Spleen (tissue), 11 donors: ENCODE measurements around the gene MED12L. TPM values are rescaled to one million over a fixed set of nuclear protein-coding genes. Genes with fewer than 3 reads are reported as not detected.

ENCODE experiments used
- DNase-seq: peaks from one replicate; pipeline ENCODE4 v3.0.0-alpha.2; 2020
- H3K27ac ChIP-seq, 8 donors: fragments of 200-600 bp; sonication (generic) in 7 of 8; 1 replicate in 4 of 8; 2 replicates in 4 of 8; pipeline versions ENCODE4 v1.5.0 to v1.8.0; 2016 to 2021; ENCODE audit warnings: inconsistent platforms in 4 of 8, mild to moderate bottlenecking in 4 of 8, moderate library complexity in 1 of 8
- H3K27me3 ChIP-seq, 7 donors: fragments of 200-600 bp; sonication (generic) in 6 of 7; replicated peaks in 1 of 7; 1 replicate in 4 of 7; 2 replicates in 3 of 7; pipeline versions ENCODE4 v1.5.0 to v1.8.0; 2016 to 2021; ENCODE audit warnings: inconsistent platforms in 3 of 7, mild to moderate bottlenecking in 1 of 7
- H3K36me3 ChIP-seq, 6 donors: fragments of 200-600 bp; sonication (generic) in 5 of 6; 1 replicate in 4 of 6; 2 replicates in 2 of 6; pipeline versions ENCODE4 v1.5.0 to v1.8.0; 2016 to 2021; ENCODE audit warnings: inconsistent platforms in 2 of 6
- H3K4me1 ChIP-seq, 6 donors: fragments of 200-600 bp; sonication (generic) in 5 of 6; 1 replicate in 3 of 6; 2 replicates in 3 of 6; pipeline versions ENCODE4 v1.5.0 to v1.8.0; 2016 to 2021; ENCODE audit warnings: inconsistent platforms in 3 of 6
- H3K4me3 ChIP-seq, 8 donors: fragments of 200-600 bp; sonication (generic) in 7 of 8; 1 replicate in 4 of 8; 2 replicates in 4 of 8; pipeline versions ENCODE4 v1.5.0 to v1.8.0; 2016 to 2021; ENCODE audit warnings: inconsistent platforms in 4 of 8, mild to moderate bottlenecking in 4 of 8, moderate library complexity in 2 of 8
- H3K9me3 ChIP-seq, 8 donors: fragments of 200-600 bp; sonication (generic) in 7 of 8; 1 replicate in 4 of 8; 2 replicates in 4 of 8; pipeline versions ENCODE4 v1.5.0 to v1.8.0; 2016 to 2021; ENCODE audit warnings: inconsistent platforms in 4 of 8
- CTCF ChIP-seq, 11 experiments: fragments of 200-600 bp in 7 of 11; fragments of 450-650 bp in 4 of 11; sonication (generic) in 4 of 11; IDR thresholded peaks in 8 of 11; conservative IDR thresholded peaks in 3 of 11; 1 replicate in 7 of 11; 2 replicates in 4 of 11; pipeline versions ENCODE4 v1.4.0 to v1.8.0; 2016 to 2021; ENCODE audit warnings: antibody characterized with exemption in 11 of 11, inconsistent platforms in 4 of 11, mild to moderate bottlenecking in 1 of 11
- POLR2A ChIP-seq, 3 donors: fragments of 450-650 bp; IDR thresholded peaks; one replicate each; pipeline ENCODE4 v1.5.1; 2017; ENCODE audit warnings: antibody characterized with exemption in 3 of 3, mild to moderate bottlenecking in 1 of 3
- POLR2AphosphoS5 ChIP-seq, 3 donors: sonication (generic); formaldehyde crosslinking; IDR thresholded peaks; one replicate each; pipeline ENCODE4 v1.5.1; 2017; ENCODE audit warnings: antibody characterized with exemption in 3 of 3
- WGBS, 5 donors: extraction: QIAGEN DNeasy Blood & Tissue Kit in 3 of 5; methylation state at CpG; one replicate each; pipeline versions ENCODE4 v1.1.5 to v1.1.7; 2013 to 2018; 5-methylcytosine and 5-hydroxymethylcytosine counted together
- intact Hi-C: fragments of 100-400 bp; cut with DNase I; formaldehyde crosslinking; loops from one replicate; pipeline ENCODE4 v1.15.0; 2023; ENCODE audit warnings: low total_unique reads
- polyA plus RNA-seq, 3 donors: library from polyadenylated mRNA; stranded (reverse); fragments of 200-250 nt; gene quantifications; one replicate each; pipeline ENCODE4 v1.2.1, GENCODE V29; 2013
- total RNA-seq, 7 donors: library from RNA; depleted of rRNA in 3 of 7; stranded (reverse); fragments of >200 nt in 3 of 7; fragmentation: NEBNext Ultra II Directional in 4 of 7; extraction: Animal tissue kit (Norgen Biotek cat#: 25700) in 4 of 7; gene quantifications; one replicate each; pipeline versions ENCODE4 v1.1.0 to v1.2.1, GENCODE V29; 2016 to 2021
- donor health status: healthy with polysubstance abuse.
- donor health status: DM: no; HTN: no; CAD: no; lungs with moderate emphysema.
- donor health status: DM: no; HTN: no; CAD: no.
- donor health status: Bipolar disorder and iron deficiency.
- donor health status: healthy.
- donor health status: DM: no; HTN: no; CAD: no.
- donor health status: DM: yes; HTN: yes; CAD: no.

Gene MED12L
- total and polyA plus RNA-seq, 10 donors = 0.02 to 4.5 (median 1.5) TPM

GRCh38 chr3:151320131-151320530 is 234.7 kb downstream of the MED12L start:
- no peaks in the 10 kb centered on the region for H3K36me3 ChIP-seq
- peak overlapping the region in 1 of 8 donors; percentile 85 for H3K27ac ChIP-seq
- TF ChIP-seq POLR2AphosphoS5 (IDR thresholded peaks at IDR 0.05) = no peak
- TF ChIP-seq CTCF (IDR thresholded peaks at IDR 0.05 in 8 of 11, conservative IDR thresholded peaks at IDR 0.05 in 3 of 11) = no peak
- no peak for TF ChIP-seq POLR2A (IDR thresholded peaks at IDR 0.05)
- 63 to 91% (median 81%) methylated on average over 2 of the region's 2 CpGs for WGBS, 5 donors
- no peaks in the 10 kb centered on the region for H3K27me3 ChIP-seq
- no peak for DNase-seq
- intact Hi-C loops = no loop called here
- H3K4me3 ChIP-seq = no peak overlapping the region
- H3K4me1 ChIP-seq = peaks cover 0 to 28% (median 0%) of the 10 kb centered on the region in 6 donors
- H3K9me3 ChIP-seq = no peaks in the 10 kb centered on the region

- H3K9me3 ChIP-seq = no peaks in the 10 kb centered on the region
- TF ChIP-seq POLR2A (IDR thresholded peaks at IDR 0.05) (no peak), CTCF (IDR thresholded peaks at IDR 0.05 in 8 of 11, conservative IDR thresholded peaks at IDR 0.05 in 3 of 11) (no peak), POLR2AphosphoS5 (IDR thresholded peaks at IDR 0.05) (no peak)
- intact Hi-C loops = no loop called here
- H3K4me3 ChIP-seq = no peak overlapping the region
- no peak for DNase-seq
- peaks cover 0 to 38% (median 0%) of the 10 kb centered on the region in 6 donors for H3K4me1 ChIP-seq
- H3K36me3 ChIP-seq = no peaks in the 10 kb centered on the region
- H3K27me3 ChIP-seq = no peaks in the 10 kb centered on the region
- WGBS, 5 donors = 12 to 43% (median 19%) methylated on average over 1 of the region's 1 CpG
- peak overlapping the region in 3 of 8 donors; percentile 8 to 85 (median 24) for H3K27ac ChIP-seq
These were observed 236.1 kb downstream of the MED12L start for GRCh38 chr3:151321526-151321925.

DNA sequence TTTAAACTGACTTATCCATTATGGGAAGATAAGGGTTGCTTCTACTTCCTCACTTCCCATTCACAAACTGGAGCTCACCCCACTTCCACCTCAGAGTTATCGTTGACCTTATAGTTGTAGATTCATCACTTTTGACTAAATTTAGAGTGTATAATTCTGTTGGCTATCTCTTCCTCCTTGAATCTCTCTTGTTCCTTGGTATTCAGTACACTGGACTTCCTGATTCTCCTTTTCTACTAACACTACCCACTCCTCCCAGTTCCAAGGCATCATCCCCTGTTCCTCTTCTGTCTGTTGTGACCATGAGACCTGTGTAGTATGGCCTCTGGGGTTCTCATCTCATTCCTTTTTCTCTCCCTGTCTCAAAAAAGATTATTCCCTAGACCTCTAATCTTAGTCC is 237.0 kb downstream of the MED12L start:
- no peaks in the 10 kb centered on the region for H3K9me3 ChIP-seq
- H3K27me3 ChIP-seq = no peaks in the 10 kb centered on the region
- TF ChIP-seq POLR2A (IDR thresholded peaks at IDR 0.05) (no peak), CTCF (IDR thresholded peaks at IDR 0.05 in 8 of 11, conservative IDR thresholded peaks at IDR 0.05 in 3 of 11) (no peak), POLR2AphosphoS5 (IDR thresholded peaks at IDR 0.05) (no peak)
- H3K36me3 ChIP-seq = no peaks in the 10 kb centered on the region
- peaks cover 0 to 46% (median 0%) of the 10 kb centered on the region in 6 donors for H3K4me1 ChIP-seq
- no peak overlapping the region for H3K4me3 ChIP-seq
- intact Hi-C loops = no loop called here
- peak overlapping the region in 1 of 8 donors; percentile 85 for H3K27ac ChIP-seq
- WGBS, 5 donors = 60 to 86% (median 71%) methylated on average over 1 of the region's 1 CpG
- no peak for DNase-seq

DNA sequence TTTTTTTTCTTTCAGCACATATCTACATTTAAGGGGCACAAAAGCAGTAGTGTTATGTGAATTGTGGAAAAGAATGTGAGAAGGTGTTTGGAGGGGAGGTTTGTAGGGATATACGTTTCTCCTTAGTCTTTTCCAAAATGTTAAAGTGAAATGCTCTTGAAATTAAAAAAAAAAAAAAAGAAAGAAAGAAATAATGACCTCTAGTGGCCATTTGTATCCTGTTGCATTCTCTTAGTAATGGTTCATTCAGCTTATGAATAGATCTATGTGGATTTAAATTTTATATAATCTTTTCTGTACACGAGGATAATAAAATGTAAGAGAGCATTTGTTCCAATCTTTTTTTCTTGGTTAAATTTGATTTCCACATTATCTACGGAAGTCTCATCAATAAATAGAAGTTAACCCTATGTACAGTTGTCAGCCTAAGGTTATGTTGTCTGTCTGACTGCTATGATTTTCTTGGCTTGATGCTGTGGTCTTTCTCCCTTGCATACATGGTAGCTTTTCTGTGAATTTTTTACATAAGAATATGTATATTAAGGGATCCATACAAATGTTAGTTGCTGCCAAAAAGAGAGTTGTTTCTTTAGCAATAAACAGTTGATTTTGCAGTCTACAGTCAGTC is 242.2 kb downstream of the MED12L start:
- Histone ChIP-seq H3K4me3 (peak overlapping the region in 7 of 8 donors; percentile 22 to 59 (median 35)), H3K36me3 (no peaks in the 10 kb centered on the region), H3K27ac (peak overlapping the region in 7 of 8 donors; percentile 67 to 90 (median 82)), H3K4me1 (peaks cover 0 to 62% (median 0%) of the 10 kb centered on the region in 6 donors), H3K27me3 (no peaks in the 10 kb centered on the region), H3K9me3 (no peaks in the 10 kb centered on the region)
- no peak for DNase-seq
- no peak for TF ChIP-seq POLR2A (IDR thresholded peaks at IDR 0.05)
- no peak for TF ChIP-seq POLR2AphosphoS5 (IDR thresholded peaks at IDR 0.05)
- peak; percentile 14 to 74 (median 49) for TF ChIP-seq CTCF (IDR thresholded peaks at IDR 0.05 in 8 of 11, conservative IDR thresholded peaks at IDR 0.05 in 3 of 11)
- WGBS, 5 donors = 14 to 25% (median 18%) methylated on average over 3 of the region's 3 CpGs
- intact Hi-C loops = no loop called here
